K562 (cell line): Measurements from ENCODE around the gene MEIS2. TPM values are rescaled to one million over a fixed set of nuclear protein-coding genes. Genes with fewer than 3 reads are reported as not detected.

ENCODE experiments used
- ATAC-seq: fragments of 200-7000 bp; cut with Tn5 transposase; 3 replicates; pipeline ENCODE4 v1.9.1; 2020; ENCODE audit warnings: moderate library complexity
- BruUV-seq: library from RNA; stranded (reverse); fragments of 400-500 nt; replicated peaks from 2 replicates; lab custom pipeline; 2021; lab: Mats Ljungman, UMichigan
- CTCF ChIA-PET: fragments of 300-600 bp; formaldehyde crosslinking; extraction: SDS; loops from one replicate; lab custom pipeline; 2021; ENCODE audit warnings: low intra/inter-chr PET ratio; lab: Yijun Ruan, JAX
- POLR2A ChIA-PET: fragments of 300-600, 350-650 bp; sonication (Branson Sonifier 250); formaldehyde crosslinking; extraction: SDS; loops from one replicate; lab custom pipeline; 2021; ENCODE audit warnings: antibody characterized with exemption, inconsistent platforms; lab: Yijun Ruan, JAX
- DNase-seq, 4 experiments: peaks; one replicate each; pipeline versions ENCODE4 v3.0.0 to v3.0.0-alpha.2; 2011 to 2018; ENCODE audit warnings: low spot score in 3 of 4, mixed read lengths in 3 of 4; ENCODE audit errors: extremely low read depth in 1 of 4
- FAIRE-seq: peaks from 2 replicates; lab custom pipeline; 2011; peaks lifted over from hg19 to GRCh38; lab: Jason Lieb, UNC
- H2AFZ ChIP-seq: 2 replicates; pipeline ENCODE4 v1.6.0; 2011; ENCODE audit warnings: low read depth, low read length, control low read depth, inconsistent platforms
- H3K27ac ChIP-seq: fragments of 200-600 bp; 3 replicates; pipeline ENCODE4 v1.8.0; 2011; ENCODE audit warnings: low read depth, mild to moderate bottlenecking, control low read depth, inconsistent platforms, low read length, moderate library complexity, mixed read lengths; ENCODE audit errors: extremely low read depth
- H3K27me3 ChIP-seq, 2 experiments: fragments of 300-600 bp in 1 of 2; 2 replicates in 1 of 2; 3 replicates in 1 of 2; pipeline versions ENCODE4 v1.6.0 to v1.8.0; 2011; ENCODE audit warnings: inconsistent platforms in 2 of 2, low read length in 2 of 2, mild to moderate bottlenecking in 1 of 2, mixed read lengths in 1 of 2, moderate library complexity in 1 of 2; ENCODE audit not compliant: control insufficient read depth in 2 of 2, insufficient read depth in 2 of 2
- H3K36me3 ChIP-seq: fragments of 300-600 bp; 3 replicates; pipeline ENCODE4 v1.8.0; 2011; ENCODE audit warnings: mild to moderate bottlenecking, low read length, inconsistent platforms; ENCODE audit not compliant: control insufficient read depth, insufficient read depth
- H3K4me1 ChIP-seq, 2 experiments: fragments of 200-600 bp in 1 of 2; replicated peaks in 1 of 2; 2 replicates in 1 of 2; 3 replicates in 1 of 2; pipeline versions ENCODE4 v1.5.1 to v1.8.0; 2011; ENCODE audit warnings: inconsistent platforms in 2 of 2, low read length in 2 of 2, mild to moderate bottlenecking in 1 of 2, mixed read lengths in 1 of 2, moderate library complexity in 1 of 2; ENCODE audit not compliant: control insufficient read depth in 2 of 2, insufficient read depth in 2 of 2
- H3K4me2 ChIP-seq: 2 replicates; pipeline ENCODE4 v1.6.1; 2011; ENCODE audit warnings: low read length, control low read depth, inconsistent platforms, mixed read lengths; ENCODE audit not compliant: insufficient read depth
- H3K4me3 ChIP-seq: fragments of 200-600 bp; sonication (generic), shearing (Covaris generic); 2 replicates; pipeline ENCODE4 v1.5.1; 2016; ENCODE audit warnings: control low read depth, inconsistent platforms
- H3K79me2 ChIP-seq: fragments of 200-600 bp; 3 replicates; pipeline ENCODE4 v1.8.0; 2011; ENCODE audit warnings: low read length, inconsistent platforms; ENCODE audit not compliant: control insufficient read depth, insufficient read depth
- H3K9ac ChIP-seq, 2 experiments: 2 replicates each; pipeline versions ENCODE4 v1.6.0 to v1.6.1; 2011; ENCODE audit warnings: low read depth in 2 of 2, low read length in 2 of 2, control low read depth in 1 of 2, inconsistent platforms in 1 of 2, mild to moderate bottlenecking in 1 of 2, mixed read lengths in 1 of 2; ENCODE audit not compliant: insufficient read depth in 1 of 2
- H3K9me1 ChIP-seq: one replicate; pipeline ENCODE4 v1.6.0; 2011; ENCODE audit warnings: inconsistent platforms, mild to moderate bottlenecking, low read length, moderate library complexity; ENCODE audit not compliant: control insufficient read depth, insufficient read depth
- H3K9me3 ChIP-seq: replicated peaks from 2 replicates; pipeline ENCODE4 v1.5.1; 2011; ENCODE audit warnings: low read depth, low read length, inconsistent platforms; ENCODE audit not compliant: control insufficient read depth, insufficient read depth
- H4K20me1 ChIP-seq: replicated peaks from 2 replicates; pipeline ENCODE4 v1.6.1; 2011; ENCODE audit warnings: low read length, inconsistent platforms, mixed read lengths; ENCODE audit not compliant: control insufficient read depth, insufficient read depth
- ARID2 ChIP-seq: fragments of 450-650 bp; IDR thresholded peaks from 2 replicates; pipeline ENCODE4 v1.6.1; 2017; ENCODE audit warnings: antibody characterized with exemption, mild to moderate bottlenecking
- CCAR2 ChIP-seq: fragments of 200-400 bp; formaldehyde crosslinking; IDR thresholded peaks from 2 replicates; pipeline ENCODE4 v1.6.1; 2017; ENCODE audit warnings: mild to moderate bottlenecking, low read depth, low read length
- ELF2 ChIP-seq: fragments of 250-450 bp; sonication (Bioruptor Pico); IDR thresholded peaks from 2 replicates; pipeline ENCODE4 v1.5.0; 2021; ENCODE audit warnings: mild to moderate bottlenecking
- ESRRA ChIP-seq: fragments of 450-650 bp; IDR thresholded peaks from 2 replicates; pipeline ENCODE4 v1.6.1; 2014; ENCODE audit warnings: low read depth, mild to moderate bottlenecking, moderate library complexity, borderline replicate concordance
- HDGF ChIP-seq: fragments of 450-650 bp; IDR thresholded peaks from 2 replicates; pipeline ENCODE4 v1.6.1; 2016
- KAT2B ChIP-seq: IDR thresholded peaks from one replicate; pipeline ENCODE4 v1.6.1; 2012; ENCODE audit warnings: low read depth, mild to moderate bottlenecking, control low read depth, inconsistent platforms, low read length, moderate library complexity
- PHF20 ChIP-seq: fragments of 450-650 bp; IDR thresholded peaks from 2 replicates; pipeline ENCODE4 v1.6.1; 2018; ENCODE audit not compliant: partially characterized antibody
- RERE ChIP-seq: sonication (generic); formaldehyde crosslinking; IDR thresholded peaks from 2 replicates; pipeline ENCODE4 v1.8.0; 2023; ENCODE audit warnings: missing genetic modification reagents, mild to moderate bottlenecking, borderline replicate concordance
- XRCC5 ChIP-seq: fragments of 200-400 bp; formaldehyde crosslinking; IDR thresholded peaks from 2 replicates; pipeline ENCODE4 v1.6.1; 2017; ENCODE audit warnings: low read depth, mild to moderate bottlenecking, low read length
- ZBTB2 ChIP-seq: fragments of 450-650 bp; IDR thresholded peaks from 2 replicates; pipeline ENCODE4 v1.6.1; 2016; ENCODE audit warnings: antibody characterized with exemption
- ZNF518B ChIP-seq: fragments of 250-450 bp; sonication (Bioruptor Pico); IDR thresholded peaks from 2 replicates; pipeline ENCODE4 v1.5.0; 2021; ENCODE audit warnings: mild to moderate bottlenecking, moderate library complexity
- WGBS: fragments of 100-300 bp; shearing (Covaris generic); methylation state at CpG from one replicate; pipeline ENCODE4 v1.1.6; 2016; ENCODE audit warnings: low coverage, mixed read lengths; ENCODE audit not compliant: insufficient coverage; ENCODE audit errors: missing lambda C conversion rate; 5-methylcytosine and 5-hydroxymethylcytosine counted together
- in situ Hi-C: fragments of 300-500 bp; cut with MboI; formaldehyde crosslinking; loops from 4 replicates; pipeline ENCODE4 v1.15.0; 2018; ENCODE audit warnings: inconsistent platforms, mixed read lengths
- intact Hi-C: fragments of 100-400 bp; cut with micrococcal nuclease; formaldehyde crosslinking; loops from 2 replicates; pipeline ENCODE4 v1.14.2; 2022
- polyA plus RNA-seq, 8 experiments: library from polyadenylated mRNA; depleted of rRNA in 4 of 8; stranded (reverse) in 5 of 8; unstranded in 3 of 8; fragments of >200 nt; fragmentation: Nextera tagmentation in 2 of 8; fragmentation: Illumina TruSeq in 1 of 8; extraction: Ambion mirVana in 2 of 8; extraction: Trizol in 1 of 8; gene quantifications; 2 replicates each; pipeline versions ENCODE4 v1.2.1 to v1.2.3, GENCODE V29; 2011 to 2014; ENCODE audit warnings: inconsistent platforms in 1 of 8, missing spikeins in 1 of 8
- total RNA-seq, 7 experiments: library from RNA; depleted of rRNA in 6 of 7; stranded (reverse); fragments of >200 nt in 6 of 7; fragmentation: Illumina TruSeq in 2 of 7; extraction: Trizol in 2 of 7; gene quantifications; 2 replicates each; pipeline versions ENCODE4 v1.2.1 to v1.2.3, GENCODE V29; 2011 to 2021; ENCODE audit warnings: low replicate concordance in 1 of 7

The MEIS2 gene
- total and polyA plus RNA-seq, 9 of the 15 experiments (the other 6 are each of a cell fraction or from before 2014, with no cell fraction given), result 7.5 to 64.2 (median 22.3) TPM

- H3K4me3 ChIP-seq, result no peak overlapping the region
- in situ Hi-C loops, result no loop called here
- peaks cover 0 to 3% of the 10 kb centered on the region in 2 experiments; a peak in 1 of 5 replicates for H3K4me1 ChIP-seq
- 98% methylated on average over 5 of the region's 5 CpGs for WGBS
- BruUV-seq, result no TSS peak
- peaks cover 11% of the 10 kb centered on the region; the same call in 2 of the 3 replicates for H3K79me2 ChIP-seq
- no peaks in the 10 kb centered on the region for H4K20me1 ChIP-seq
- peaks cover 86% of the 10 kb centered on the region for H3K36me3 ChIP-seq
- H3K27ac ChIP-seq, result no peak overlapping the region
- no peaks in the 10 kb centered on the region for H3K27me3 ChIP-seq
- no peak overlapping the region for H3K9ac ChIP-seq
- FAIRE-seq, result no peak
- no peak overlapping the region for H3K4me2 ChIP-seq
- no peak for DNase-seq
- no peak for ATAC-seq
- CTCF ChIA-PET, result no interaction called here
- no peak overlapping the region for H2AFZ ChIP-seq
- intact Hi-C loops, result no loop called here
- H3K9me1 ChIP-seq, result no peaks in the 10 kb centered on the region
- no peaks in the 10 kb centered on the region for H3K9me3 ChIP-seq
- POLR2A ChIA-PET, result no interaction called here
- TF ChIP-seq PHF20, result no peak
- TF ChIP-seq XRCC5, result no peak
- TF ChIP-seq ELF2 (CRISPR knock-in tag), result no peak
- TF ChIP-seq ZNF518B (CRISPR knock-in tag), result no peak
- no peak for TF ChIP-seq KAT2B
- no peak for TF ChIP-seq RERE (CRISPR knock-in tag)
- no peak for TF ChIP-seq CCAR2
- TF ChIP-seq ESRRA, result no peak
- no peak for TF ChIP-seq HDGF
- no peak for TF ChIP-seq ARID2
- TF ChIP-seq ZBTB2, result no peak
These were observed 18.4 kb downstream of the MEIS2 start for GRCh38 chr15:37081983-37082382.
